B cell (primary cell): ENCODE results near the gene PLPP3. TPM values are rescaled to one million over a fixed set of nuclear protein-coding genes. Genes with fewer than 3 reads are reported as not detected.

ENCODE experiments used
- ATAC-seq: fragments of 200-7000 bp; cut with Tn5 transposase; one replicate; pipeline ENCODE4 v1.10.0; 2021; ENCODE audit warnings: low read depth, mild to moderate bottlenecking, moderate number of reproducible peaks, moderate library complexity
- CTCF ChIA-PET: fragments of 350-600 bp; sonication (Branson Sonifier 250); formaldehyde crosslinking; loops from one replicate; lab custom pipeline; 2021; ENCODE audit warnings: antibody characterized with exemption, inconsistent platforms; lab: Charles Lee
- POLR2A ChIA-PET: fragments of 350-600 bp; sonication (Branson Sonifier 250); formaldehyde crosslinking; loops from one replicate; lab custom pipeline; 2021; ENCODE audit warnings: antibody characterized with exemption; lab: Charles Lee
- DNase-seq: peaks from one replicate; pipeline ENCODE4 v3.0.0; 2013
- H2AFZ ChIP-seq: 2 replicates; pipeline ENCODE4 v1.6.1; 2012; ENCODE audit warnings: mild to moderate bottlenecking, low read depth, low read length; ENCODE audit not compliant: insufficient read depth, poor library complexity, severe bottlenecking
- H3K27ac ChIP-seq, 2 donors: 1 replicate in 1 of 2; 2 replicates in 1 of 2; pipeline ENCODE4 v1.5.1; 2012 to 2013; ENCODE audit warnings: low read length in 2 of 2, mild to moderate bottlenecking in 2 of 2, moderate library complexity in 1 of 2
- H3K27me3 ChIP-seq, 4 experiments: fragments of 200-600 bp in 1 of 4; sonication (generic) in 1 of 4; replicated peaks in 1 of 4; 1 replicate in 2 of 4; 2 replicates in 2 of 4; pipeline versions ENCODE4 v1.6.1 to v1.7.0; 2013 to 2016; ENCODE audit warnings: low read length in 3 of 4, mild to moderate bottlenecking in 2 of 4, mixed read lengths in 1 of 4, moderate library complexity in 1 of 4; ENCODE audit not compliant: insufficient read depth in 4 of 4, control insufficient read depth in 3 of 4; ENCODE audit errors: control extremely low read depth in 1 of 4
- H3K36me3 ChIP-seq, 2 experiments: replicated peaks in 1 of 2; 1 replicate in 1 of 2; 2 replicates in 1 of 2; pipeline versions ENCODE4 v1.6.1 to v1.7.1; 2013; ENCODE audit warnings: low read length in 1 of 2; ENCODE audit not compliant: insufficient read depth in 2 of 2, control insufficient read depth in 1 of 2; ENCODE audit errors: control extremely low read depth in 1 of 2, extremely low read depth in 1 of 2
- H3K4me1 ChIP-seq, 2 donors: fragments of 200-600 bp in 1 of 2; sonication (generic) in 1 of 2; 1 replicate in 1 of 2; 2 replicates in 1 of 2; pipeline versions ENCODE4 v1.5.1 to v1.6.1; 2013 to 2017; ENCODE audit warnings: low read length in 2 of 2; ENCODE audit not compliant: control insufficient read depth in 2 of 2, insufficient read depth in 2 of 2
- H3K4me2 ChIP-seq: replicated peaks from 2 replicates; pipeline ENCODE3; 2012; ENCODE audit warnings: mild to moderate bottlenecking, low read depth, low read length; ENCODE audit not compliant: poor library complexity, severe bottlenecking
- H3K4me3 ChIP-seq, 5 experiments: fragments of 200-600 bp in 1 of 5; sonication (generic) in 1 of 5; 1 replicate in 3 of 5; 2 replicates in 2 of 5; pipeline versions ENCODE4 v1.5.1 to v1.7.0; 2011 to 2016; ENCODE audit warnings: low read length in 4 of 5, mild to moderate bottlenecking in 4 of 5, low read depth in 2 of 5, control low read depth in 1 of 5, moderate library complexity in 1 of 5; ENCODE audit not compliant: insufficient read depth in 1 of 5; ENCODE audit errors: control extremely low read depth in 1 of 5, extremely low read depth in 1 of 5
- H3K79me2 ChIP-seq: fragments of 200-600 bp; sonication (generic); one replicate; pipeline ENCODE4 v1.6.0; 2016; ENCODE audit warnings: low read length; ENCODE audit not compliant: control insufficient read depth, insufficient read depth
- H3K9ac ChIP-seq: fragments of 200-600 bp; sonication (generic); 2 replicates; pipeline ENCODE4 v1.6.1; 2017; ENCODE audit warnings: mild to moderate bottlenecking, low read length, moderate library complexity
- H3K9me3 ChIP-seq, 3 donors: one replicate each; pipeline versions ENCODE4 v1.6.1 to v1.7.1; 2013; ENCODE audit warnings: low read length in 2 of 3; ENCODE audit not compliant: control insufficient read depth in 2 of 3, insufficient read depth in 1 of 3; ENCODE audit errors: control extremely low read depth in 1 of 3
- H4K20me1 ChIP-seq: 2 replicates; pipeline ENCODE4 v1.6.0; 2012; ENCODE audit warnings: mild to moderate bottlenecking, low read length; ENCODE audit not compliant: insufficient read depth, control insufficient read depth, poor library complexity, severe bottlenecking
- H3K27ac Mint-ChIP-seq: one replicate; pipeline ENCODE4 v1.8.0; 2021; ENCODE audit warnings: mixed read lengths
- H3K27me3 Mint-ChIP-seq: one replicate; pipeline ENCODE4 v1.8.0; 2021; ENCODE audit warnings: mixed read lengths
- H3K4me1 Mint-ChIP-seq: one replicate; pipeline ENCODE4 v1.8.0; 2021; ENCODE audit warnings: mixed read lengths
- H3K4me3 Mint-ChIP-seq: one replicate; pipeline ENCODE4 v1.8.0; 2021; ENCODE audit warnings: mixed read lengths
- H3K9me3 Mint-ChIP-seq: one replicate; pipeline ENCODE4 v1.8.0; 2022; ENCODE audit warnings: mixed read lengths; ENCODE audit not compliant: insufficient read depth
- EZH2 ChIP-seq: IDR thresholded peaks from 2 replicates; pipeline ENCODE4 v1.6.1; 2012; ENCODE audit warnings: borderline replicate concordance, low read depth, mild to moderate bottlenecking, moderate library complexity, low read length; ENCODE audit not compliant: insufficient read depth, poor library complexity, severe bottlenecking
- WGBS: methylation state at CpG from one replicate; pipeline ENCODE4 v1.1.5; 2013; ENCODE audit warnings: missing lambda C conversion rate; ENCODE audit not compliant: insufficient coverage; 5-methylcytosine and 5-hydroxymethylcytosine counted together
- intact Hi-C: fragments of 100-400 bp; cut with micrococcal nuclease; formaldehyde crosslinking; loops from one replicate; pipeline ENCODE4 v1.10.0; 2022
- polyA plus RNA-seq: library from polyadenylated mRNA; depleted of rRNA; stranded (reverse); fragments of >200 nt; gene quantifications from 2 replicates; pipeline ENCODE4 v1.2.3, GENCODE V29; 2012
- total RNA-seq, 2 donors: library from RNA; stranded (reverse); fragments of 120-200 nt in 1 of 2; gene quantifications; 1 replicate in 1 of 2; 2 replicates in 1 of 2; pipeline versions ENCODE4 v1.2.3 to v1.2.4, GENCODE V29; 2013 to 2022
- TF ChIP-seq, protein P1 (sequence below): fragments of 200-600 bp; IDR thresholded peaks from one replicate; pipeline ENCODE4 v1.8.0; 2022; ENCODE audit warnings: antibody characterized with exemption, mild to moderate bottlenecking

Gene PLPP3
- total and polyA plus RNA-seq, 2 donors (not counting 1 experiment from before 2014, with no cell fraction given) = 1.8 to 2.9 TPM

DNA sequence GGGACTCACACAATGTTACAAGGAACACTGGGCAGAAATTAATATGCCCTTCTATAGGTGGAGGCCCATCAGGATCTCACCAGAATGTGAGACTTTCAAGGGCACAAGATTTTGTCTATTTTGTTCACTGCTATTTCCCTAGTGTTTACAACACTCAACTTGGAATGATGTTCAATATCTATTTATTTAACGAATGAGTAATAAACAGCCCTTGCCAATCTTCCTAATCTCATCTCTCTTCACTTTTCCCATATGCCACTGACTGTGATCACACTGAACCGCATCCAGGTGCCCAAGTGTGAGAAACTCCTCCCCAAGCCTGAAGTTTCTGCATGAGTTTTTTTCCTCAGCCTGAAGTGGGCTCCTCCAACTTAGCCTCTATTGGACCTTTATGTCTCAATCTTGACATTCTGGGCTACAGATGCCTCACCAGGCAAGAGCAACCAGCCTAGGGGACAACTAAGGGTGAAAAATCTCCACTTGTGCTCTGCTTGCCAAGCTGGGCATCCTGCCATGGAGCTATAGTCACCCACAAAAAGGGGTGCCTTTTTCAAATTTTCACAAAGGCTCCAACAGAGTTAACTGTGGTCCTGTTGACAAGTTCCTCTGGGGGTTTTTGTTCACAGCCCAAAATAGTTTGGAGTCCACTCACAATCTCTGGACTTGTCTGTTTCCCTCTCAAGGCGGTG is 105.6 kb downstream of the PLPP3 start:
- no peak for ATAC-seq

DNA sequence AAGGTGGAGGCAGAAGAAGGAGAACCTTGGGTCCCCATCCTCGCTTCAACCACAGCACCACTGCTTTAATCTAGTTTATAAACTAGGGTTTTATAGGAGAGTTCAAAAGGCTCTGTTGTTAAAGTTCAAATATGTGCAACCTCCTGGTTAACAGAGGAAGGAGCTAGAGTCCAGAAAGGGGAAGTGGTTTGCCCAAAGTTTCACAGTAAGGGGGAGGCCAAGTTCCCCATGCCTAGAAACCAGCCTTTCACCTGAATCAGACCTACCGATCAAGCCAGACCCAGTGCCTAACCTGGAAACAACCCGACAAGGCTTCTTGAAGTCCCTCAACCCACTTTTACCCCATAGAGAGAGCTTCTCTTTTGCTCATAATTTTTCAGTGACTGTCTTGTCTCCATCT is 106.5 kb downstream of the PLPP3 start:
- POLR2A ChIA-PET = interaction anchor here (0.6 kb wide), 1 partner anchor 48 kb away, joined by 4 read pairs; no protein-coding TSS in a partner anchor
- intact Hi-C loops = loop anchor here (1.0 to 5.0 kb wide), 3 partner anchors 41 to 104 kb away; no protein-coding TSS in a partner anchor
- DNase-seq = peak; percentile 80
- Histone ChIP-seq H3K27ac (no peak overlapping the region), H3K4me2 (peak overlapping the region; percentile 60), H4K20me1 (no peaks in the 10 kb centered on the region), H2AFZ (no peak overlapping the region), H3K36me3 (no peaks in the 10 kb centered on the region), H3K9ac (peak overlapping the region; percentile 18), H3K79me2 (no peaks in the 10 kb centered on the region), H3K27me3 (peaks cover 0 to 11% (median 5%) of the 10 kb centered on the region in 4 experiments), H3K4me3 (no peak overlapping the region), H3K4me1 (peaks cover 22 to 50% of the 10 kb centered on the region in 2 donors), H3K9me3 (no peaks in the 10 kb centered on the region)
- CTCF ChIA-PET = no interaction called here
- 0% methylated on average over 2 of the region's 3 CpGs for WGBS
- H3K27me3 Mint-ChIP-seq = peaks cover 9% of the 10 kb centered on the region
- H3K9me3 Mint-ChIP-seq = no peaks in the 10 kb centered on the region
- no peak for TF ChIP-seq EZH2
- TF ChIP-seq, protein P1, sequence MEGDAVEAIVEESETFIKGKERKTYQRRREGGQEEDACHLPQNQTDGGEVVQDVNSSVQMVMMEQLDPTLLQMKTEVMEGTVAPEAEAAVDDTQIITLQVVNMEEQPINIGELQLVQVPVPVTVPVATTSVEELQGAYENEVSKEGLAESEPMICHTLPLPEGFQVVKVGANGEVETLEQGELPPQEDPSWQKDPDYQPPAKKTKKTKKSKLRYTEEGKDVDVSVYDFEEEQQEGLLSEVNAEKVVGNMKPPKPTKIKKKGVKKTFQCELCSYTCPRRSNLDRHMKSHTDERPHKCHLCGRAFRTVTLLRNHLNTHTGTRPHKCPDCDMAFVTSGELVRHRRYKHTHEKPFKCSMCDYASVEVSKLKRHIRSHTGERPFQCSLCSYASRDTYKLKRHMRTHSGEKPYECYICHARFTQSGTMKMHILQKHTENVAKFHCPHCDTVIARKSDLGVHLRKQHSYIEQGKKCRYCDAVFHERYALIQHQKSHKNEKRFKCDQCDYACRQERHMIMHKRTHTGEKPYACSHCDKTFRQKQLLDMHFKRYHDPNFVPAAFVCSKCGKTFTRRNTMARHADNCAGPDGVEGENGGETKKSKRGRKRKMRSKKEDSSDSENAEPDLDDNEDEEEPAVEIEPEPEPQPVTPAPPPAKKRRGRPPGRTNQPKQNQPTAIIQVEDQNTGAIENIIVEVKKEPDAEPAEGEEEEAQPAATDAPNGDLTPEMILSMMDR = no peak
- ATAC-seq = peak; percentile 97
- H3K4me1 Mint-ChIP-seq = peaks cover 59% of the 10 kb centered on the region
- peak overlapping the region; percentile 47 for H3K27ac Mint-ChIP-seq
- H3K4me3 Mint-ChIP-seq = peak overlapping the region; percentile 66

More for the DNA sequence above, 105.6 kb downstream of the PLPP3 start:
- POLR2A ChIA-PET = no interaction called here
- Histone ChIP-seq H3K9ac (no peak overlapping the region), H3K9me3 (no peaks in the 10 kb centered on the region), H2AFZ (no peak overlapping the region), H3K4me1 (peaks cover 22 to 51% of the 10 kb centered on the region in 2 donors), H3K4me3 (no peak overlapping the region), H3K27me3 (peaks cover 0 to 19% (median 10%) of the 10 kb centered on the region in 4 experiments), H3K27ac (no peak overlapping the region), H3K79me2 (no peaks in the 10 kb centered on the region), H3K4me2 (peak overlapping the region; percentile 60), H4K20me1 (no peaks in the 10 kb centered on the region), H3K36me3 (no peaks in the 10 kb centered on the region)
- H3K9me3 Mint-ChIP-seq = no peaks in the 10 kb centered on the region
- CTCF ChIA-PET = no interaction called here
- no peak for TF ChIP-seq EZH2
- TF ChIP-seq, protein P1 = no peak
- no peak overlapping the region for H3K4me3 Mint-ChIP-seq
- no peak for DNase-seq
- H3K27ac Mint-ChIP-seq = no peak overlapping the region
- 100% methylated on average over 2 of the region's 3 CpGs for WGBS
- H3K4me1 Mint-ChIP-seq = peaks cover 57% of the 10 kb centered on the region
- H3K27me3 Mint-ChIP-seq = peaks cover 14% of the 10 kb centered on the region
- intact Hi-C loops = loop anchor here (1.0 to 5.0 kb wide), 3 partner anchors 41 to 103 kb away; no protein-coding TSS in a partner anchor
